AG04450 (cell line): Measurements from ENCODE around the gene CYP4F11. TPM values are rescaled to one million over a fixed set of nuclear protein-coding genes. Genes with fewer than 3 reads are reported as not detected.

Source experiments
- CTCF ChIA-PET: fragments of 300-600, 350-600 bp; formaldehyde crosslinking; extraction: SDS; loops from one replicate; lab custom pipeline; 2022; ENCODE audit warnings: antibody characterized with exemption, inconsistent platforms; lab: Charles Lee
- POLR2A ChIA-PET: fragments of 350-600 bp; formaldehyde crosslinking; extraction: SDS; loops from one replicate; lab custom pipeline; 2021; ENCODE audit warnings: antibody characterized with exemption, inconsistent platforms; lab: Yijun Ruan, JAX
- DNase-seq: peaks from one replicate; pipeline ENCODE4 v3.0.0-alpha.2; 2011; ENCODE audit warnings: low read depth, low spot score
- H3K27ac ChIP-seq: one replicate; pipeline ENCODE4 v1.5.1; 2012; ENCODE audit warnings: low read depth, low read length, control low read depth
- H3K27me3 ChIP-seq: one replicate; pipeline ENCODE4 v1.6.0; 2012; ENCODE audit warnings: low read length; ENCODE audit not compliant: control insufficient read depth, insufficient read depth
- H3K4me3 ChIP-seq: 2 replicates; pipeline ENCODE4 v1.5.1; 2011; ENCODE audit warnings: mild to moderate bottlenecking, low read depth, low read length, control low read depth
- H3K9me3 ChIP-seq: 2 replicates; pipeline ENCODE4 v1.5.1; 2012; ENCODE audit warnings: low read length; ENCODE audit not compliant: control insufficient read depth, insufficient read depth
- CTCF ChIP-seq: IDR thresholded peaks from 2 replicates; pipeline ENCODE4 v1.5.1; 2011; ENCODE audit warnings: low read depth, low read length, control low read depth, inconsistent platforms
- polyA plus RNA-seq: library from polyadenylated mRNA; depleted of rRNA; stranded (reverse); fragments of >200 nt; gene quantifications from 2 replicates; pipeline ENCODE4 v1.2.3, GENCODE V29; 2011

CYP4F11 gene
- polyA plus RNA-seq, 1 experiment: 0.07 TPM

- DNase-seq: no peak
- CTCF ChIA-PET: no interaction called here
- Histone ChIP-seq H3K27me3 (no peaks in the 10 kb centered on the region), H3K9me3 (peaks cover 20% of the 10 kb centered on the region), H3K4me3 (no peak overlapping the region), H3K27ac (no peak overlapping the region)
- TF ChIP-seq CTCF: no peak
- POLR2A ChIA-PET: no interaction called here
Measured at GRCh38 chr19:15926484-15926883, 7.8 kb downstream of the CYP4F11 start.

GRCh38 chr19:15923702-15924101, 10.6 kb downstream of the CYP4F11 start:
- TF ChIP-seq CTCF: no peak
- no peak for DNase-seq
- no peaks in the 10 kb centered on the region for H3K27me3 ChIP-seq
- ChIA-PET CTCF (no interaction called here), POLR2A (no interaction called here)
- H3K4me3 ChIP-seq: no peak overlapping the region
- H3K9me3 ChIP-seq: peaks cover 3% of the 10 kb centered on the region
- H3K27ac ChIP-seq: no peak overlapping the region

- POLR2A ChIA-PET: no interaction called here
- Histone ChIP-seq H3K9me3 (peaks cover 3% of the 10 kb centered on the region; the same call in 1 of the 2 replicates), H3K4me3 (no peak overlapping the region), H3K27ac (no peak overlapping the region), H3K27me3 (no peaks in the 10 kb centered on the region)
- TF ChIP-seq CTCF: no peak
- DNase-seq: no peak
- CTCF ChIA-PET: no interaction called here
Measured at GRCh38 chr19:15922021-15922420, 12.3 kb downstream of the CYP4F11 start.

- CTCF ChIA-PET: no interaction called here
- no peak overlapping the region for H3K4me3 ChIP-seq
- no peak for DNase-seq
- peaks cover 4% of the 10 kb centered on the region; the same call in 1 of the 2 replicates for H3K9me3 ChIP-seq
- no peak overlapping the region for H3K27ac ChIP-seq
- POLR2A ChIA-PET: no interaction called here
- H3K27me3 ChIP-seq: no peaks in the 10 kb centered on the region
- TF ChIP-seq CTCF: no peak
Measured at GRCh38 chr19:15919243-15919642, 15.1 kb downstream of the CYP4F11 start.

- CTCF ChIA-PET: no interaction called here
Measured at GRCh38 chr19:15915109-15915508, 19.2 kb downstream of the CYP4F11 start.

More at GRCh38 chr19:15915109-15915508, 19.2 kb downstream of the CYP4F11 start:
- POLR2A ChIA-PET: no interaction called here
- Histone ChIP-seq H3K9me3 (peaks cover 4% of the 10 kb centered on the region; the same call in 1 of the 2 replicates), H3K27ac (no peak overlapping the region), H3K27me3 (peaks cover 3% of the 10 kb centered on the region), H3K4me3 (no peak overlapping the region)
- DNase-seq: no peak
- TF ChIP-seq CTCF: no peak
